Trophoblast cell (in vitro differentiated cells and primary cell): Measurements from ENCODE around the gene ADGRB3.
A peak's percentile ranks its signal among the peaks of the same experiment; 100 is the strongest.
"Not testable (repeated sequence)": the region's sequence is repeated elsewhere in the genome, so short reads cannot be mapped to it uniquely, and the experiment has no call there.

Source experiments
- DNase-seq, 2 donors: peaks; one replicate each; pipeline ENCODE4 v3.0.0-alpha.2; 2016
- H2AFZ ChIP-seq: 2 replicates; pipeline ENCODE4 v1.6.1; 2013; ENCODE audit warnings: low read length, moderate library complexity, mild to moderate bottlenecking; ENCODE audit not compliant: insufficient read depth, poor library complexity
- H2AK5ac ChIP-seq: 2 replicates; pipeline ENCODE4 v1.6.1; 2013; ENCODE audit warnings: mild to moderate bottlenecking, low read length
- H2BK120ac ChIP-seq: 2 replicates; pipeline ENCODE4 v1.6.1; 2013; ENCODE audit warnings: low read length, mild to moderate bottlenecking, moderate library complexity; ENCODE audit not compliant: insufficient read depth, poor library complexity
- H2BK12ac ChIP-seq: 2 replicates; pipeline ENCODE4 v1.6.1; 2013; ENCODE audit warnings: mild to moderate bottlenecking, low read length, moderate library complexity
- H2BK5ac ChIP-seq: 2 replicates; pipeline ENCODE4 v1.6.1; 2013; ENCODE audit warnings: low read length, low read depth, moderate library complexity, mild to moderate bottlenecking; ENCODE audit not compliant: poor library complexity
- H3K14ac ChIP-seq: 2 replicates; pipeline ENCODE4 v1.6.1; 2013; ENCODE audit warnings: mild to moderate bottlenecking, low read length
- H3K18ac ChIP-seq: 2 replicates; pipeline ENCODE4 v1.6.1; 2013; ENCODE audit warnings: mild to moderate bottlenecking, low read length
- H3K23ac ChIP-seq: 2 replicates; pipeline ENCODE4 v1.6.1; 2013; ENCODE audit warnings: low read length
- H3K27ac ChIP-seq: 2 replicates; pipeline ENCODE4 v1.5.1; 2013; ENCODE audit warnings: low read depth, mild to moderate bottlenecking, inconsistent platforms, low read length, moderate library complexity
- H3K27me3 ChIP-seq: 2 replicates; pipeline ENCODE4 v1.6.1; 2013; ENCODE audit warnings: inconsistent platforms, mild to moderate bottlenecking, low read length, moderate library complexity; ENCODE audit not compliant: insufficient read depth
- H3K36me3 ChIP-seq, 2 experiments: 1 replicate in 1 of 2; 2 replicates in 1 of 2; pipeline ENCODE4 v1.6.1; 2013; ENCODE audit warnings: low read length in 2 of 2, mild to moderate bottlenecking in 2 of 2, moderate library complexity in 1 of 2; ENCODE audit not compliant: insufficient read depth in 2 of 2, control insufficient read depth in 1 of 2
- H3K4ac ChIP-seq: 2 replicates; pipeline ENCODE4 v1.6.1; 2013; ENCODE audit warnings: low read depth, mild to moderate bottlenecking, low read length, moderate library complexity
- H3K4me1 ChIP-seq, 2 experiments: 1 replicate in 1 of 2; 2 replicates in 1 of 2; pipeline ENCODE4 v1.6.1; 2013; ENCODE audit warnings: low read length in 2 of 2, mild to moderate bottlenecking in 2 of 2, moderate library complexity in 1 of 2; ENCODE audit not compliant: insufficient read depth in 2 of 2, control insufficient read depth in 1 of 2
- H3K4me2 ChIP-seq: 2 replicates; pipeline ENCODE4 v1.6.1; 2013; ENCODE audit warnings: inconsistent platforms, mild to moderate bottlenecking, low read length, moderate library complexity
- H3K4me3 ChIP-seq: 2 replicates; pipeline ENCODE4 v1.5.1; 2013; ENCODE audit warnings: mild to moderate bottlenecking, low read depth, low read length, inconsistent platforms
- H3K79me1 ChIP-seq: one replicate; pipeline ENCODE4 v1.6.1; 2013; ENCODE audit warnings: low read length
- H3K79me2 ChIP-seq: 2 replicates; pipeline ENCODE4 v1.6.1; 2013; ENCODE audit warnings: low read length, mild to moderate bottlenecking; ENCODE audit not compliant: control insufficient read depth, insufficient read depth, poor library complexity
- H3K9ac ChIP-seq: 2 replicates; pipeline ENCODE4 v1.6.1; 2013; ENCODE audit warnings: mild to moderate bottlenecking, low read length
- H3K9me3 ChIP-seq: 2 replicates; pipeline ENCODE4 v1.6.1; 2013; ENCODE audit warnings: low read depth, mild to moderate bottlenecking, control low read depth, inconsistent platforms, low read length; ENCODE audit not compliant: insufficient read depth
- H4K12ac ChIP-seq: 2 replicates; pipeline ENCODE4 v1.6.1; 2013; ENCODE audit warnings: low read depth, mild to moderate bottlenecking, low read length, moderate library complexity
- H4K8ac ChIP-seq: 2 replicates; pipeline ENCODE4 v1.6.1; 2013; ENCODE audit warnings: low read depth, mild to moderate bottlenecking, low read length, moderate library complexity
- H4K91ac ChIP-seq: one replicate; pipeline ENCODE4 v1.6.1; 2013; ENCODE audit warnings: low read depth, mild to moderate bottlenecking, low read length, moderate library complexity
- WGBS: extraction: QIAGEN DNeasy Blood & Tissue Kit; methylation state at CpG from one replicate; pipeline ENCODE4 v1.1.7; 2013; ENCODE audit warnings: missing lambda C conversion rate; ENCODE audit not compliant: insufficient read length, insufficient coverage; ENCODE audit errors: extremely low coverage; 5-methylcytosine and 5-hydroxymethylcytosine counted together

The ADGRB3 gene

DNA sequence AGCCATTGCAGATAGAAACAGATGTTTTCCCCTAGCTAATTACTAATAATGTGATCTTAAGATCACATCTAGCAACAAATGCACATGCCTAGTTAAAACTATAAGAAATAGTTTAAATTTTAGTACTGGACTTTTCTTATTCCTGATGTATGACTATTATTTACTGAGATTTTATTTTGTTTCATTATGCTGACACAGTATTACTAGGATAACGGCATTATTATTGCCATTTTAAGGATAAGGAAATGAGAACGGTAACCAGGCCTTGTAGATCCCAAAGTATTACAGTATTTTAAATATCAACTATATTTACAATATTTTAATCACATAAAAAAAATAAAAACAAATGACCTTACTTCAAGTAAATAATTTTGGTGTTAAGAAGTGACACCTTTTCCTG lies 240.3 kb downstream of the ADGRB3 start:
- Histone ChIP-seq H3K79me1 (no peaks in the 10 kb centered on the region), H3K27me3 (no peaks in the 10 kb centered on the region), H4K12ac (no peak overlapping the region), H4K91ac (no peak overlapping the region), H3K36me3 (no peaks in the 10 kb centered on the region), H3K4me3 (no peak overlapping the region), H3K79me2 (no peaks in the 10 kb centered on the region), H2AK5ac (no peak overlapping the region), H3K18ac (no peak overlapping the region), H3K4ac (no peak overlapping the region), H2BK120ac (no peak overlapping the region), H3K9me3 (no peaks in the 10 kb centered on the region), H3K9ac (no peak overlapping the region), H3K4me1 (no peaks in the 10 kb centered on the region), H3K14ac (no peak overlapping the region), H3K23ac (no peak overlapping the region), H2BK5ac (no peak overlapping the region), H4K8ac (no peak overlapping the region), H3K27ac (no peak overlapping the region), H3K4me2 (no peak overlapping the region), H2BK12ac (no peak overlapping the region), H2AFZ (no peak overlapping the region)
- DNase-seq = no peak
- no CpG with 5 or more reads among the region's 2 CpGs for WGBS

DNA sequence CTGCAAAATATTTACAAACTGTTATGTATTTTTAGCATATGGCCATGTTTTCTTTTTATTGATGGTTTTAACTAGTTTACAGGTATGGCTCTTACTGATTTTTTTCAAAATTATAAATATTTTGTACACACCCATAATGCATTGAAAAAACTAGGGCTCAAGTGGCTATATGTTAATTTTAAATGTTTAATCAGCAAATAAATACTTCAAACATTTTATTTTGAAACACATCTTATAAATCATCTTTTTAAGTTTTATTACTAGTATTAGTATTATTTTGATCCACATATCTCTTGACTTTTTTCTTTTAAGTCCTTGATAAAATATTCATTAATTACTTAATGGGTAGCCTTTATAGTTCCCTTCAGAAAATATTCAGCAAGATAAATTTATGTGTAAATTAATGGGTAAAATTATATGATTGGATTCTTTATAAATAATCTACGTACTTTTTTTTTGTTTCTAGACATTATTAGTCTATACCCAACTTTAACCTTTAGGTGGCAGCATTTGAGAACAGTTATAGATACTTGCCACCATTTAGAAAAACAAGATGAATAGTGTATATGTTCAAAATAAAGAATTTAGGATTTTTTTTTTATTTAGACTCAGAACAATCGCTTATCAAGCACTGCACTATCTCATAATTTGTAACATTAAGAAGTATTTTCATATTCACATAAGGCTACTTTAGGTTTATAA lies 241.9 kb downstream of the ADGRB3 start:
- Histone ChIP-seq H2BK120ac (no peak overlapping the region), H3K4me1 (no peaks in the 10 kb centered on the region), H4K91ac (no peak overlapping the region), H2BK5ac (no peak overlapping the region), H3K4me3 (no peak overlapping the region), H3K4me2 (no peak overlapping the region), H2BK12ac (no peak overlapping the region), H4K12ac (no peak overlapping the region), H2AK5ac (no peak overlapping the region), H3K4ac (no peak overlapping the region), H3K27ac (no peak overlapping the region), H3K36me3 (no peaks in the 10 kb centered on the region), H3K27me3 (no peaks in the 10 kb centered on the region), H3K79me2 (no peaks in the 10 kb centered on the region), H2AFZ (no peak overlapping the region), H3K79me1 (no peaks in the 10 kb centered on the region), H3K18ac (no peak overlapping the region), H3K14ac (no peak overlapping the region), H4K8ac (no peak overlapping the region), H3K9me3 (no peaks in the 10 kb centered on the region), H3K23ac (no peak overlapping the region), H3K9ac (no peak overlapping the region)
- whole genome bisulfite sequencing = no CpG with 5 or more reads among the region's 2 CpGs
- DNase-seq = peak in 1 of 2 donors; percentile 45

DNA sequence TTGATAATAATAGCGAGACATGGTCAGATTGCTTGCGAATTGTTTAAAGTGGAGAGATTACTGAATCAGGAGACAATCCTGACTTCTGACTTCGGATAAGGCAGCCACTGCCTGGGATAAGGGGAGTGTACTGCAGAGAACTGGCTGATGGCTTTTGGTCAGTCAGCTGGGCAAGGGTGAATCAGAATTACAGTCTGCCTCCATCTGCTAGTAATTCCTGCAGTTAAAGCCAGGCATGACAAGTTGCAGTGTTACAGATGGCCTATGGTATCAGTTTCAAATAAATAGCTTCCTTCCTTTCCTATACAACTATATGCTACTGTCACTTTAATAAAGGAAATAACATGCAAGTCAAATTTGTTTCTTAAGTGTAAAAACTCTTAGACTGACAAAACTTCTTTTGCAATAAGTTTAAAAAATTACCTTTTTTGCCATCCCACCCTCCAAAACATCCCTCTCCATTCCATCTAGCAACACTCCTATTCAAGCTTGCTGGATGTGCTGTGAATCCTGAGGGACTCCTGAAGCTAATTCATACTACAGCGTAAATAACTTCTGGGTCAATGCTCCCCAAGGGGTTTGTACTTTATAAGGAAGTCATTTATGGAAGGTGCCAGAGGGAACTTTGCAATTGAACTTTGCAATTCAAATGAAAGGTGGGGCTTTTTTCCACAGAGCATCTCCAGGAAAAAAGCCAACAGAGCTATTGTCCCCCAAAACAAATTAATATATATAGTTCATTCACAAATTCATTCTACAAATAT lies 245.2 kb downstream of the ADGRB3 start:
- Histone ChIP-seq H2BK5ac (no peak overlapping the region), H2AK5ac (no peak overlapping the region), H3K36me3 (no peaks in the 10 kb centered on the region), H2BK12ac (no peak overlapping the region), H3K79me2 (no peaks in the 10 kb centered on the region), H3K9ac (no peak overlapping the region), H3K4me3 (no peak overlapping the region), H4K12ac (no peak overlapping the region), H2BK120ac (no peak overlapping the region), H3K79me1 (no peaks in the 10 kb centered on the region), H3K4ac (no peak overlapping the region), H3K14ac (no peak overlapping the region), H3K18ac (no peak overlapping the region), H3K27ac (no peak overlapping the region), H2AFZ (no peak overlapping the region), H3K4me2 (no peak overlapping the region), H4K91ac (no peak overlapping the region), H3K9me3 (no peaks in the 10 kb centered on the region), H3K23ac (no peak overlapping the region), H3K27me3 (no peaks in the 10 kb centered on the region), H4K8ac (no peak overlapping the region), H3K4me1 (no peaks in the 10 kb centered on the region)
- no peak for DNase-seq
- WGBS = no CpG with 5 or more reads among the region's 4 CpGs

GRCh38 chr6:68883325-68883724 lies 248.2 kb downstream of the ADGRB3 start:
- not testable (repeated sequence) for H2BK120ac ChIP-seq, H2AFZ ChIP-seq, H3K36me3 ChIP-seq, H4K91ac ChIP-seq, H3K4me1 ChIP-seq, H3K18ac ChIP-seq, H2AK5ac ChIP-seq, H3K9me3 ChIP-seq, H3K14ac ChIP-seq, H4K8ac ChIP-seq, H3K4me3 ChIP-seq, H3K4ac ChIP-seq, H3K27me3 ChIP-seq, H2BK5ac ChIP-seq, H3K79me1 ChIP-seq, H3K27ac ChIP-seq, H3K9ac ChIP-seq, H3K4me2 ChIP-seq, H3K23ac ChIP-seq, H3K79me2 ChIP-seq, H4K12ac ChIP-seq, DNase-seq, H2BK12ac ChIP-seq
- WGBS = no CpG with 5 or more reads among the region's 9 CpGs
